Measurements from ENCODE around the gene ZMYND11. TPM values are rescaled to one million over a fixed set of nuclear protein-coding genes. Genes with fewer than 3 reads are reported as not detected.

ZMYND11 gene
- total and polyA plus RNA-seq, 2 of the 8 experiments (the other 6 are each of a cell fraction or from before 2014, with no cell fraction given) = 7.5 to 26.6 TPM

DNA sequence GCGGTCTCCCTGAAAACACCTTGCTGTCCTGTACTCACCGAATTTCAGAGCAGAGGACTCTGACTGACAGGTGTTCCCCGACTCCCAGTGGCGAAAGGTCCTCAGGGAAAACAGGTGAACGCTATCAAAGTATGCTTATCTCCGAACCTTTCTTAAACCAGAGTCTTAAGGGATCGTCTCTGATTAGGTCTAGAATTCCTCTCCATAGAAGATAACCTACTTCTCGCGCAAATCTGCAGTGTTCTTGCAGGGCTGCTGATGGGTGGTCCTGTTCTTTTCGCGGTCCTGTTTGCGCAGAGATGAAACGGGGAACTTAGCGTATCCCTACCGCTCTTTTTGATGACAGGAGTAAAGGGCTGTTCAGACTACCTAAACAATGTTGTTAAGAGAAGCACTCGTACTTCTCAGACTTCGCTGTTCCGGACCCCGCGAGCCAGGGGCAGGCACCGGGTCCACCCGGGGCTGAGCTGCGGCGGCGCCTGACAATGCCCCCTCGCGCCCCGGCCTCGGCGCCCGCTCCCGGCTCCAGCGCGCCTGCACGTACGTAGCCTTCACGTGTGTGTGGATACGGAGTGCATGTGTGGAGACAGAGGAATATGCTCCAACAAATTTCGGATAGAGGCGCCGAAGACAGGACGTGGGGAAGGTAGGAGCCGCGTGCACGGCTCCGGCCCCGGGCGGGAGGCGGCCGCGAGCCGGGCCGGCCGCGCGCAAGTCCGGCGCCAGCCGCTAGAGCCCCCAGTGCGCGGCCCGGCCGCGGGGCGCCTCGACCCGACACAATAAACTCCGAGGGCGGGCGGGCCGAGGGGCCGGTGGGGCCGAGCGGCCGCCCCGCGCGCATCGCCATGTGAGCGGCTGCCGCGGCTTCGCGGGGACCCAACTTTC, 766 bp upstream of the ZMYND11 start (continued):
- TF ChIP-seq CHD1 (IDR thresholded peaks at IDR 0.05; ENCODE audit: low read depth, low read length) (no peak), RNF2 (IDR thresholded peaks at IDR 0.05; ENCODE audit: borderline replicate concordance, low read depth, low read length, missing control alignments, poor library complexity, severe bottlenecking) (no peak), NRF1 (IDR thresholded peaks at IDR 0.05; ENCODE audit: low read depth, low read length) (no peak), CTBP2 (IDR thresholded peaks at IDR 0.05; ENCODE audit: borderline replicate concordance, insufficient read depth, insufficient read length, low read length) (no peak), CBX8 (IDR thresholded peaks at IDR 0.05; ENCODE audit: borderline replicate concordance, low read depth, low read length) (no peak)
